Measurements from ENCODE around the gene CUX1. TPM values are rescaled to one million over a fixed set of nuclear protein-coding genes. Genes with fewer than 3 reads are reported as not detected.

The CUX1 gene
- total RNA-seq, 1 experiment from 2014 or later = 53.5 TPM

DNA sequence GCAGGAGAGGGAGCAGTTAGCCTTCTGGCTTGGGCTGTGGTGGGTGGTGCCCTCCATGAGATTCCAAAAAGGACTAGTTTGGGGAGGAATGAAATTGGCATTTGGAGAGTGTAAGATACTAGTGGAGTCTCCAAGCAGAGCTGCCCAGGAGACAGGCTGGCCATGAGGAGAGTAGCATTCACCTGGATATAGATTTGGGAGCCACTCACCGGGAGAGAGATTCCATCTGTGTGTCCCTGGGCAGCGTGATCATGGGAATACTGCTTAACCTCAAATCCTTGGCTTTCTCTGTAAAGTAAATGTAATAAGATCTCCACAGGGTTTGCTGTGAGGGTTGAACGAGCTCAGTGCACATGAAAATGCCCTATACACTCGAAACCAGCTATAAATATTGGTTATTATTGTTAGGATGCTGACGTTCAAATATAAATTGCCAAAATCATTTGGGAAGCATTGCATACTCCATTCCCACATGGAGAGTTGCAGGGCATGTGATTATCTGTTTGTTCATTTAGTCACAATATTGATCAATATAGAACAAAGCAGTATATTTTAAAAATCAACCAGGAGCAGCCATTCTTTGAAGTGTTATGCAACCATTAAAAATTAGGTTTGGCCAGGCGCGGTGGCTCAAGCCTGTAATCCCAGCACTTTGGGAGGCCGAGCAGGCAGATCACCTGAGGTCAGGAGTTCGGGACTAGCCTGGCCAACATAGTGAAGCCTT, 143.7 kb downstream of the CUX1 start:
- no peak overlapping the region for H2BK5ac ChIP-seq (ENCODE audit: insufficient read length, low read length)
- Mint-ChIP-seq H3K4me1 (peaks cover 19 to 24% of the 10 kb centered on the region in 2 experiments), H3K4me3 (no peak overlapping the region), H3K36me3 (ENCODE audit: insufficient read depth in 1 of 3, low read depth in 3 of 3) (peaks cover 0 to 4% (median 3%) of the 10 kb centered on the region in 3 experiments; a peak in 3 of 7 replicates), H3K9me3 (no peaks in the 10 kb centered on the region), H3K27ac (peak overlapping the region; percentile 3 to 73 (median 5); a peak in 3 of 7 replicates), H3K27me3 (ENCODE audit: low read depth) (no peaks in the 10 kb centered on the region)
- DNase-seq = no peak
- H2BK120ac ChIP-seq (ENCODE audit: low read depth, low read length, poor library complexity, severe bottlenecking) = no peak overlapping the region
- no peak overlapping the region for H4K91ac ChIP-seq (ENCODE audit: insufficient read length, low read depth, low read length)
- no peaks in the 10 kb centered on the region for H3K23me2 ChIP-seq (ENCODE audit: insufficient read length, low read depth, low read length, poor library complexity, severe bottlenecking)
- no CpG with 5 or more reads among the region's 9 CpGs for WGBS (ENCODE audit: extremely low coverage, insufficient read length, low lambda C conversion rate)
- H3K56ac ChIP-seq (ENCODE audit: insufficient read length, low read depth, low read length) = no peak overlapping the region
- no peak overlapping the region for H2BK15ac ChIP-seq (ENCODE audit: low read depth, low read length)
- no peak overlapping the region for H3K14ac ChIP-seq (ENCODE audit: insufficient read depth, low read length)
- no peak overlapping the region for H3K9ac ChIP-seq (ENCODE audit: extremely low read depth, insufficient read length, low read length)
- no peak overlapping the region for H4K8ac ChIP-seq (replicated peaks; ENCODE audit: insufficient read length, low read depth, low read length)
- no peak overlapping the region for H3K23ac ChIP-seq (ENCODE audit: insufficient read length, low read depth, low read length)
- no peak overlapping the region for H3K27ac ChIP-seq (ENCODE audit: insufficient read length, low read depth, low read length)
- H3K79me1 ChIP-seq (ENCODE audit: insufficient read depth, low read depth, low read length, poor library complexity, severe bottlenecking) = peaks cover 7% of the 10 kb centered on the region
- no peaks in the 10 kb centered on the region; the same call in 1 of the 2 replicates for H3K4me1 ChIP-seq (ENCODE audit: insufficient read depth, low read length)
- peaks cover 11% of the 10 kb centered on the region for H3K79me2 ChIP-seq (ENCODE audit: insufficient read depth, low read length)
- H2AFZ ChIP-seq (ENCODE audit: low read length) = no peak overlapping the region
- TF ChIP-seq, protein P1, sequence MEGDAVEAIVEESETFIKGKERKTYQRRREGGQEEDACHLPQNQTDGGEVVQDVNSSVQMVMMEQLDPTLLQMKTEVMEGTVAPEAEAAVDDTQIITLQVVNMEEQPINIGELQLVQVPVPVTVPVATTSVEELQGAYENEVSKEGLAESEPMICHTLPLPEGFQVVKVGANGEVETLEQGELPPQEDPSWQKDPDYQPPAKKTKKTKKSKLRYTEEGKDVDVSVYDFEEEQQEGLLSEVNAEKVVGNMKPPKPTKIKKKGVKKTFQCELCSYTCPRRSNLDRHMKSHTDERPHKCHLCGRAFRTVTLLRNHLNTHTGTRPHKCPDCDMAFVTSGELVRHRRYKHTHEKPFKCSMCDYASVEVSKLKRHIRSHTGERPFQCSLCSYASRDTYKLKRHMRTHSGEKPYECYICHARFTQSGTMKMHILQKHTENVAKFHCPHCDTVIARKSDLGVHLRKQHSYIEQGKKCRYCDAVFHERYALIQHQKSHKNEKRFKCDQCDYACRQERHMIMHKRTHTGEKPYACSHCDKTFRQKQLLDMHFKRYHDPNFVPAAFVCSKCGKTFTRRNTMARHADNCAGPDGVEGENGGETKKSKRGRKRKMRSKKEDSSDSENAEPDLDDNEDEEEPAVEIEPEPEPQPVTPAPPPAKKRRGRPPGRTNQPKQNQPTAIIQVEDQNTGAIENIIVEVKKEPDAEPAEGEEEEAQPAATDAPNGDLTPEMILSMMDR (conservative IDR thresholded peaks at IDR 0.05) = no peak
- H3K18ac ChIP-seq (ENCODE audit: insufficient read length, low read depth, low read length) = no peak overlapping the region
- H3K27me3 ChIP-seq (ENCODE audit: insufficient read depth, low read length) = no peaks in the 10 kb centered on the region
- no peak overlapping the region for H2AK5ac ChIP-seq (ENCODE audit: insufficient read length, low read length)
- no peak overlapping the region for H4K5ac ChIP-seq (ENCODE audit: insufficient read length, low read depth, low read length)
- H4K20me1 ChIP-seq (ENCODE audit: control insufficient read depth, insufficient read depth, insufficient read length) = no peaks in the 10 kb centered on the region
- no peak overlapping the region for H2BK12ac ChIP-seq (ENCODE audit: insufficient read length, low read depth, low read length)
- no peak overlapping the region for H3K4me2 ChIP-seq (ENCODE audit: insufficient read depth, insufficient read length, low read length)
- no peak overlapping the region for H2BK20ac ChIP-seq (ENCODE audit: low read depth, low read length, poor library complexity, severe bottlenecking)
- no peaks in the 10 kb centered on the region for H3K9me3 ChIP-seq (ENCODE audit: control insufficient read depth, low read depth, low read length)
- no peak overlapping the region for H3K4ac ChIP-seq (ENCODE audit: low read depth, low read length)
- H3T11ph ChIP-seq (ENCODE audit: low read length) = no peak overlapping the region

All from H9 (cell line).